ENCODE data around the gene SLC26A5. TPM values are rescaled to one million over a fixed set of nuclear protein-coding genes. Genes with fewer than 3 reads are reported as not detected.

SLC26A5 gene
- total and polyA plus RNA-seq, 2 of the 8 experiments (the other 6 are each of a cell fraction or from before 2014, with no cell fraction given) = 0.09 to 0.24 TPM

- peak; percentile 83 to 94 (median 84) for TF ChIP-seq CTCF (IDR thresholded peaks at IDR 0.05; ENCODE audit: control extremely low read depth in 1 of 3, insufficient read depth in 1 of 3, low read depth in 1 of 3, low read length in 3 of 3)
- TF ChIP-seq SIX5 (IDR thresholded peaks at IDR 0.05; ENCODE audit: low read depth, low read length) = no peak
- TF ChIP-seq PHF8 (conservative IDR thresholded peaks at IDR 0.05; ENCODE audit: low read depth, low read length) = no peak
- no peak for TF ChIP-seq RBBP5 (IDR thresholded peaks at IDR 0.05; ENCODE audit: borderline replicate concordance, low read depth, low read length)
- TF ChIP-seq EGR1 (IDR thresholded peaks at IDR 0.05; ENCODE audit: borderline replicate concordance, low read depth, low read length) = no peak
- peak; percentile 91 to 92 for TF ChIP-seq RAD21 (IDR thresholded peaks at IDR 0.05 in 1 of 2, conservative IDR thresholded peaks at IDR 0.05 in 1 of 2; ENCODE audit: low read depth in 2 of 2, low read length in 2 of 2)
- TF ChIP-seq ATF2 (IDR thresholded peaks at IDR 0.05; ENCODE audit: low read length) = no peak
- no peak for TF ChIP-seq NANOG (IDR thresholded peaks at IDR 0.05; ENCODE audit: insufficient read depth, low read depth, low read length, poor library complexity, severe bottlenecking)
These were observed 1.3 kb upstream of the SLC26A5 start (continued) for GRCh38 chr7:103447073-103447960.
